ENCODE data around the gene CD300LF. TPM values are rescaled to one million over a fixed set of nuclear protein-coding genes. Genes with fewer than 3 reads are reported as not detected.

CD300LF gene
- total RNA-seq, 4 donors from 2014 or later, result 0.27 to 0.41 TPM; not detected in 2

GRCh38 chr17:74734256-74734655, 21.5 kb upstream of the CD300LF start:
- TF ChIP-seq, protein P1, sequence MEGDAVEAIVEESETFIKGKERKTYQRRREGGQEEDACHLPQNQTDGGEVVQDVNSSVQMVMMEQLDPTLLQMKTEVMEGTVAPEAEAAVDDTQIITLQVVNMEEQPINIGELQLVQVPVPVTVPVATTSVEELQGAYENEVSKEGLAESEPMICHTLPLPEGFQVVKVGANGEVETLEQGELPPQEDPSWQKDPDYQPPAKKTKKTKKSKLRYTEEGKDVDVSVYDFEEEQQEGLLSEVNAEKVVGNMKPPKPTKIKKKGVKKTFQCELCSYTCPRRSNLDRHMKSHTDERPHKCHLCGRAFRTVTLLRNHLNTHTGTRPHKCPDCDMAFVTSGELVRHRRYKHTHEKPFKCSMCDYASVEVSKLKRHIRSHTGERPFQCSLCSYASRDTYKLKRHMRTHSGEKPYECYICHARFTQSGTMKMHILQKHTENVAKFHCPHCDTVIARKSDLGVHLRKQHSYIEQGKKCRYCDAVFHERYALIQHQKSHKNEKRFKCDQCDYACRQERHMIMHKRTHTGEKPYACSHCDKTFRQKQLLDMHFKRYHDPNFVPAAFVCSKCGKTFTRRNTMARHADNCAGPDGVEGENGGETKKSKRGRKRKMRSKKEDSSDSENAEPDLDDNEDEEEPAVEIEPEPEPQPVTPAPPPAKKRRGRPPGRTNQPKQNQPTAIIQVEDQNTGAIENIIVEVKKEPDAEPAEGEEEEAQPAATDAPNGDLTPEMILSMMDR (IDR thresholded peaks at IDR 0.05), result no peak
- TF ChIP-seq POLR2A (IDR thresholded peaks at IDR 0.05), result no peak
- no peak overlapping the region for H3K4me3 ChIP-seq
- no peak for DNase-seq
- no peaks in the 10 kb centered on the region for H3K36me3 ChIP-seq
- H3K9me3 ChIP-seq, result no peaks in the 10 kb centered on the region
- intact Hi-C loops (cut with DNase I; ENCODE audit: low total_unique reads), result no loop called here
- H3K27ac ChIP-seq, result no peak overlapping the region
- peaks cover 0 to 13% of the 10 kb centered on the region in 2 donors for H3K4me1 ChIP-seq
- peaks cover 0 to 22% of the 10 kb centered on the region in 2 donors for H3K27me3 ChIP-seq

DNA sequence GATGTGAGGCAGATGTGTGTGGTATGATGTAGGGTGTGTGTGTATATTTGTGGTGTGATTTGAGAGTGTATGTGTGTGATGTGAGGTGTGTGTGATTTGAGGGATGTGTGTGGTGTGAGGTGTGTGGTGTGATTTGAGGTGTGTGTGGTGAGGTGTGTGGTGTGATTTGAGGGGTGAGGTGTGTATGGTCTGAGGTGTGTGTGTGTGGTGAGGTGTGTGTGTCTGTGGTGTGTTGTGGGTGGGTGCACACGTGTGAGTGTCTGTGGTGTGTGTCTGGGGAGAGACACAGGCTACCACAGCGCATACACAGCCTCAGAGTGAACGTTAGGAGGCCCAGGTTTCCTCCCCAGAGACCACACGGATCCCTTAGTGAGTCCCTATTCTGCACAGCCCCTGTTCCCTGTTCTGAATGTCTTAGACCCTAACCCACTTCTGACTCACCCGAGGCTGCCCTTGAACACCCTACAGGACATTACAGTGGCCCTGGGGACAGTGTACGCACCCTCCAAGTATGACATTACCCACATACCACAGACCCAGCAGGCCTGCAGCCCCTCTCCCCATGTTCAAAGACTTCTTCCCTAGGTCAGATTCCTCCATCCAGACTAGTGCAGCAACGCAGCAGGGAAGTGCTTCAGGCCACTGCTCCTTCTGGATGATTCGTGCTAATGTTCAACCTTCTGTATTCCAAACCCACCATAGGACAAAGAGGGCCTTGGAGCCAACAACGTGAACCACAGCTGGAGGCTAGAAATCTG, 20.8 kb upstream of the CD300LF start:
- Histone ChIP-seq H3K36me3 (no peaks in the 10 kb centered on the region), H3K27ac (no peak overlapping the region), H3K4me1 (peaks cover 0 to 13% of the 10 kb centered on the region in 2 donors), H3K4me3 (no peak overlapping the region), H3K9me3 (no peaks in the 10 kb centered on the region), H3K27me3 (peaks cover 0 to 14% of the 10 kb centered on the region in 2 donors)
- TF ChIP-seq POLR2A (IDR thresholded peaks at IDR 0.05), result no peak
- TF ChIP-seq, protein P1 (IDR thresholded peaks at IDR 0.05), result no peak
- intact Hi-C loops (cut with DNase I; ENCODE audit: low total_unique reads), result no loop called here
- DNase-seq, result no peak

DNA sequence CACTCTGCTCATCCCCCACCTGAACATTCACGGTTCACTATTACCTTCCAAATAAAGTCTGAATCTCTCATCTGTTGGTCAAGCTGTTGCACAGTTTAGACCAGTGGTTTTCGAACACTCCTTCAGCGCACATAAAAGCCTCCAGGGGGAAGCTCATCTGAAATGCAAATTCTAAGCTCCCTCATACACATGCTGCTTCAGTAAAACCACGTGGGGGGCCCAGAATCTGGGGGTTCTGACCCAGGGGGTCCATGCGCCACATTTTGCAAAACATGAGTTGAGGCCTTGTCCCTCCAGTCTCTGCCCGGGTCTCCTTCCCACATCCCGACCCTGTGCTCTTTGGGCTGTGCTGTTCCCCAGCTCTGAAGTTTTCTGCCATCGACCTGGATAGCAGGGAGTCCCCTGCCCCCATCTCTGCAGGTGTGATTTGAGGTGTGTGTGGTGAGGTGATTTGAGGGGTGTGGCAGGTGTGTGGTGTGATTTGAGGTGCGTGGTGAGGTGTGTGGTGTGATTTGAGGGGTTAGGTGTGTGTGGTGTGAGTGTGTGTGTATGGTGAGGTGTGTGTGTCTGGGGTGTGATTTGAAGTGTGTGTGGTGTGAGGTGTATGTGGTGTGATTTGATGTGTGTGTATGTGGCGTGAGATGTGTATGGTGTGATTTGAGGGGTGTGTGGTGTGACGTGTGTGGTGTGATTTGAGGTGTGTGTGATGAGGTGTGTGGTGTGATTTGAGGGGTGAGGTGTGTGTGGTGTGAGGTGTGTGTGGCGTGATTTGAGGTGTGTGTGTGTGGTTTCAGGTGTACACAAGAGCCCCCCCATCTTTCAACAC, 19.5 kb upstream of the CD300LF start:
- H3K27ac ChIP-seq, result no peak overlapping the region
- H3K27me3 ChIP-seq, result peaks cover 0 to 7% of the 10 kb centered on the region in 2 donors
- no peak for DNase-seq
- intact Hi-C loops (cut with DNase I; ENCODE audit: low total_unique reads), result no loop called here
- TF ChIP-seq POLR2A (IDR thresholded peaks at IDR 0.05), result no peak
- TF ChIP-seq, protein P1 (IDR thresholded peaks at IDR 0.05), result no peak
- H3K4me1 ChIP-seq, result peaks cover 0 to 7% of the 10 kb centered on the region in 2 donors
- H3K9me3 ChIP-seq, result no peaks in the 10 kb centered on the region
- no peaks in the 10 kb centered on the region for H3K36me3 ChIP-seq
- no peak overlapping the region for H3K4me3 ChIP-seq

- Histone ChIP-seq H3K27me3 (no peaks in the 10 kb centered on the region), H3K27ac (no peak overlapping the region), H3K9me3 (no peaks in the 10 kb centered on the region), H3K4me1 (no peaks in the 10 kb centered on the region), H3K4me3 (no peak overlapping the region), H3K36me3 (no peaks in the 10 kb centered on the region)
- DNase-seq, result no peak
- intact Hi-C loops (cut with DNase I; ENCODE audit: low total_unique reads), result no loop called here
- TF ChIP-seq, protein P1 (IDR thresholded peaks at IDR 0.05), result no peak
- TF ChIP-seq POLR2A (IDR thresholded peaks at IDR 0.05), result no peak
These were observed 18.6 kb upstream of the CD300LF start for GRCh38 chr17:74731347-74731605.

Data from uterus (tissue), 4 donors.